Prostate gland (tissue), 2 donors: ENCODE data around the gene IBA57.

Experiments
- POLR2A ChIP-seq: fragments of 450-650 bp; IDR thresholded peaks from one replicate; pipeline ENCODE4 v1.6.1; 2016; ENCODE audit warnings: antibody characterized with exemption, mild to moderate bottlenecking
- POLR2AphosphoS5 ChIP-seq: sonication (generic); formaldehyde crosslinking; IDR thresholded peaks from one replicate; pipeline ENCODE4 v1.6.1; 2017; ENCODE audit warnings: antibody characterized with exemption
- TF ChIP-seq, protein P1 (sequence below), 4 experiments: fragments of 200-600 bp in 2 of 4; fragments of 450-650 bp in 2 of 4; sonication (generic) in 2 of 4; IDR thresholded peaks; 1 replicate in 3 of 4; 2 replicates in 1 of 4; pipeline ENCODE4 v1.5.1; 2016 to 2019; ENCODE audit warnings: antibody characterized with exemption in 4 of 4, mild to moderate bottlenecking in 2 of 4, moderate library complexity in 2 of 4

GRCh38 chr1:228228601-228229074 lies 63.0 kb downstream of the IBA57 start:
- no peak for TF ChIP-seq POLR2A
- peak; percentile 71 for TF ChIP-seq POLR2AphosphoS5
- TF ChIP-seq, protein P1, sequence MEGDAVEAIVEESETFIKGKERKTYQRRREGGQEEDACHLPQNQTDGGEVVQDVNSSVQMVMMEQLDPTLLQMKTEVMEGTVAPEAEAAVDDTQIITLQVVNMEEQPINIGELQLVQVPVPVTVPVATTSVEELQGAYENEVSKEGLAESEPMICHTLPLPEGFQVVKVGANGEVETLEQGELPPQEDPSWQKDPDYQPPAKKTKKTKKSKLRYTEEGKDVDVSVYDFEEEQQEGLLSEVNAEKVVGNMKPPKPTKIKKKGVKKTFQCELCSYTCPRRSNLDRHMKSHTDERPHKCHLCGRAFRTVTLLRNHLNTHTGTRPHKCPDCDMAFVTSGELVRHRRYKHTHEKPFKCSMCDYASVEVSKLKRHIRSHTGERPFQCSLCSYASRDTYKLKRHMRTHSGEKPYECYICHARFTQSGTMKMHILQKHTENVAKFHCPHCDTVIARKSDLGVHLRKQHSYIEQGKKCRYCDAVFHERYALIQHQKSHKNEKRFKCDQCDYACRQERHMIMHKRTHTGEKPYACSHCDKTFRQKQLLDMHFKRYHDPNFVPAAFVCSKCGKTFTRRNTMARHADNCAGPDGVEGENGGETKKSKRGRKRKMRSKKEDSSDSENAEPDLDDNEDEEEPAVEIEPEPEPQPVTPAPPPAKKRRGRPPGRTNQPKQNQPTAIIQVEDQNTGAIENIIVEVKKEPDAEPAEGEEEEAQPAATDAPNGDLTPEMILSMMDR (IDR thresholded peaks at IDR 0.05) = no peak
